GM19099 (cell line): Measurements from ENCODE around the gene TRIM26.

ENCODE experiments used
- POLR2A ChIP-seq: IDR thresholded peaks from 3 replicates; pipeline ENCODE4 v1.6.1; 2011; ENCODE audit warnings: low read depth; ENCODE audit not compliant: insufficient read length; ENCODE audit errors: extremely low read depth

Gene TRIM26

DNA sequence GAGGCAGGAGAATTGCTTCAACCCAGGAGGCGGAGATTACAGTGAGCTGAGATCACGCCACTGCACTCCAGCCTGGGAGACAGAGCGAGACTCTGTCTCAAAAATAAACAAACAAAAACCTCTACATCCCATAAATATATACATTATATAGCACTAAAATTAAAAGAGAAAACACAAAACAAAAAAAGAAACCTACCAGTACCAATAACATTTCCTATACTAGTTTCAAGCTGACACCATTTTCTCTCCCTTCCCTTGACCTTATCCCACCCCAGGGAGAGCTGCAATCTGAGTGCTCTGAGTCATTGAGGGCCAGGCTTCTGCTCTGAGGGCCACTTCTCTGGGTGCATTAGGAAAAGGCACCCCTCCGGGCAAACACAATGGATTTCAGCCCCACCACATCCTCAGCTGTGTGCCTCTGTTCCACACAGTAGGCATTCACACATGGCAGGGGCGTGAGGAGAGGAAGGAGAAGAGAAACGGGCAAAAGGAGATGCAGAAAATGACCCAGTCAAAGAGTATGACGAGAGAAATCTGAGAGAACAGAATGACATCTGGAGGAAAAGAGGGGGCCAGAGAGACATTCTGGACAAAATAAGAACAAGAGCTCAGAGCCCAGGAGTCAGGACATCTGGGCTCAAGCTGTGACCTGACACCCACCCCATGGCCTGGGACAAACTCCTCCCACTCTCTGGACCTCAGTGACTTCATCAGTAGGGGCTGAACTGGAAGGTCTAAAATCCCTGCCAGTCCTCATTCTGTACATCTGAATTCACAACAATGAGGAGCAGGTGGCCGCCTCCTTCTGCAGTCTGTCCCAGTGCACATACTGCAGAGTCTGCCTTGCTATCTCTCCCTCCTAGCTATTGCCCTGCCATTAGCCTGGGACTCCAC, 18.2 kb downstream of the TRIM26 start:
- TF ChIP-seq POLR2A: no peak

DNA sequence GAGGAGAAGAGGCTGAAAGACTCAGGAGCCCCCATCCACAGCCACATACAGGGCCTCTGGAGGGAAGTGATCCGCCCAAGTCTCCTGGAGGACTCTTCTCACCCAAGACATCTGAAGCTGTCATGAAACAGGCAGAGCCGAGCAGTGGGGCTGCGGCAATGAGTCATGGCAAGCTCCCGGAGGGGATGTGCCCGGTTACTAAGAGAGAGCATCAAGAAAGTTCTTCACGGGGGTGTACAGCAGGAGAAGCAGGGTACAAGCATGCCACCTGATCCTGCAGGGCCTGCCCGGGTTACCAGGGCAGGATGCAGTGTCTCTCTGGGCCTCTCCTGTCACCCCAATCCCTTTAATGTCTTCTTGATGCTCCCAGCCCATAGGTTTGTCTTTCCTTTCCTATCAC, 21.1 kb downstream of the TRIM26 start:
- no peak for TF ChIP-seq POLR2A

DNA sequence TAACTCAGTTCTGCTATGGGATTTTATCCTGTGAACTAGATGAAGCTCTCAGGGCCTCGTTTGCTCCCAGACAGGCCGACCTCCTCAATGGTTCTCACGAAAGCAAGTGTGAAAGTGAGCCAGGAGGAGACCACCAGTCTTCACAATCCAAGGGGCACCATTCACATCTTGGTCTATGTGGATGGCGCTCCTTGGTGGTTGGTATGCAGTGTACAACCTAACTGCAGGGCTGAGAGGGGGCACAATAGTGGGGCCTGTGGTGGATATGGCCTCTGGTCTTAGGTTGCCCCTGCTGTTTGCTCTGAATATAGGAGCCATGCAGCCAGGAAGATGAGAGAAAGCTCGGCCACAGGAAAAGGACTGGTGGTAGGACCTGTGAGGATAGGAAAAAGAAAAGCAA, 24.7 kb downstream of the TRIM26 start:
- TF ChIP-seq POLR2A: no peak

DNA sequence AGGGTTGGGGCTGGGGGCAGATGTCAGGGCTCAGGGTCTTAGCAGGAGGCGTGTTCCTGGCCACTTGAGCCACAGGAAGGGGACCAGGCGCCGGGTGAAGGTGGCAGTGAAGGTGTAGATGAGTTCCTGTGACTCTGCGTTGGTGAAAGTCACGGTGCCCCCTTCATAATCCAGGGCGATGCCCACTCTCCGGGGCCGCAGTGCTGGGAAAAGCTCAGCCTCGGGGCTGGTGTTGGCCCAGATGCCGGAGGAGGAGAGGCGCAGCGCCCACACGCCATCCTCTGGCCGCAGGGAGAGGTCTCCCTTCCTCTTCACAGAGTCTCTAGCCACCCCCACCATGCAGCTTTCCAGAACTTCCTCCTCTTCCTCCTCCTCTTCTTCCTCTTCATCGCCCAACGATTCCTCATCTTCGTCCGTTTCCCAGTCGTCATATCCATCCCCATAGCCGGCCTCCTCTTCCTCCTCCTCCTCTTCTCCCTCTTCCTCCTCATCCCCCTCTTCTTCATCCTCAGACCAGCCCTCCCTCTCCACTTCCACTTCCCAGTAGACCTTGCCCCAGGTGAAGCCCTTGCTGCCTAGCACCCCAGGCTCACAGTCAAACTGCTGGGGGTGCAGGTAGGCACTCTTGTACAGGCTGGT, 27.2 kb downstream of the TRIM26 start:
- no peak for TF ChIP-seq POLR2A

DNA sequence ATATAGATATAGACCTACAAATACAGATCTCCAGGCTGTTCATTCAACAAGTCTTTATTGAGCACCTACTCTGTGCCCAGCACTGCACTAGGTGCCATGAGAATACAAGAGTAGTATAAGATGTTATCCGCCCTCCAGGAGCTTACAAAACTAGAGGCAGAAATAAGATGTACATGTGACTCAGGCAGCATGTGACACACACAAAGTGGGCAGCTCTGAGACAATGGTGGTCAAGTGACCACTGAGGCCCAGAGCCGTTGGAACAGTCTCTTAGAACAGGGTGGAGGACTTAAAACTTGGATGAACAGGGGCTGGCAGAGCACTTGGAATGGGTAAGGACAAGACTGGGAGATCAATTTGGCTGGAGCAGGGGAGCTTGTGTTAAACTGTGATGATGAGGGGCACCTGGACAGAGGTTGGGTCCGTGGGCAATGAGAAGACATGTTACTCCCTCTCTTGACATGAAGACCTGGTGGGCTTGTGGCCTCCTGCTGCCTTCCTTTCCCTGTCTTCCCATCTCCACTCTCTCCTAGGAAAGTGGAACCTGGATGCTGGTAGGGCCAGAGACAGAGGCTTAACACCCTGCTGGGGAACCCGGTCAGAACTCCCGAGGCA, 28.7 kb downstream of the TRIM26 start:
- TF ChIP-seq POLR2A: no peak

DNA sequence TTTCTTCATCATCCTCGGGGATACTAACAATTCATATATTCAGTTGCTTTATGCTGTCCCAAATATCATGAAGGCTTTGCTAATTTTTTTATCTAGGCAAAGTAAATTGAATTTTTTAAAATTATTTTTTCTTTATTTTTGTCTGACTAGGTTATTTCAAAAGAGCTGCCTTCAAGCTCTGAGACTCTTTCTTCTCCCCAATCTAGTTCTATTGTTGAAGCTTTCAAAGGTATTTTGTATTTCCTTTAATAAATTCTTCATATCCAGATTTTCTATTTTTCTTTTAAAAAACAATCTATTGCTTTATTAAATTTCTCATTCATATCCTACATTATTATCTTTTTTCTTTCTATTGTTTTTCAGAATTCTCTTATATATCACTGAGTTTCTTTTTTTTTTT, 33.1 kb downstream of the TRIM26 start:
- TF ChIP-seq POLR2A: no peak

DNA sequence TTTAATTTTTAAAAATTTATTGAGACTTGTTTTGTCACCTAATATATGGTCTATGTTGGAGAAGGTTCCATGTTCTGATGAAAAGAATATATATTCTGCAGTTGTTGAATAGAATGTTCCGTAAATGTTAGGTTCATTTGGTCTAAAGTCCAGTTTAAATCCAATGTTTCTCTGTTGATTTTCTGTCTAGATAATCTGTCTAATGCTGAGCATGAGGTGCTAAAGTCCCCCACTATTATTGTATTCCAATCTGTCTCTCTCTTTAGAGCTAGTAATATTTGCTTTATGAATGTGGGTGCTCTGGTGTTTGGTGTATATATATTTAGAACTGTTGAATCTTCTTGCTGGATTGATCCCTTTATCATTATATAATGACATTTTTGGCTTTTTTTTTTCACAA, 34.4 kb downstream of the TRIM26 start:
- TF ChIP-seq POLR2A: no peak

DNA sequence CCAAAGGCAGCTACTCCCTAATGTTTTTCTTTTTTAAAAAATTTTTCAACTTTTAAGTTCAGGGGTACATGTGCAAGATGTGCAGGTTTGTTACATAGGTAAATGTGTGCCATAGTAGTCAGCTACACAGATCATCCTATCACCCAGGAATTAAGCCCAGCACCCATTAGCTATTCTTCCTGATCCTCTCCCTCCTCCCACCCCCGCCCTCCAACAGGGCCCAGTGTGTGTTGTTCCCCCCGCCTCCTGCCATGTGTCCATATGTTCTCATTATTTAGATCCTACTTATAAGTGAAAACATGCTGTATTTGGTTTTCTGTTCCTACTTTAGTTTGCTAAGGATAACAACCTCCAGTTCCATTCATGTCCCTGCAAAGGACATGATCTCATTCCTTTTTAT, 37.4 kb downstream of the TRIM26 start:
- TF ChIP-seq POLR2A: no peak

DNA sequence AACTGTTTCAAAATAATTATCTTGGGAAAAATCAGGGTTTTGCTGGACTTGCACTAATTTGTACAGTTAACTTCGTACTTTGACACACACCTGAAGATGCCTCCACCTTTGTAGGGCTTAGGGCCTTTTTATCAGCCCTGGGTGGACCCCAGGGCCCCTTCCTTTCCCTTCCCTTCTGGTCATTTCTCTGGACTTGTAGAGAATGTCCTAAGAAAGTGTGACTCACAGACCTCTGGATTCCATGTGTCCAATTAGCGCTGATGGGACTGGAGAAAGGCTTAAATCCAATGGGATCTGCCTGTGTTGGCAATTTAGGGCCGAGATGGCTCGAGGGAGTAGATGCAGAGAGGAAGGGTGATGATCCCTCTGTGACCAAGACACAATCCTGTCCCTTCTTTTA, 40.5 kb downstream of the TRIM26 start:
- no peak for TF ChIP-seq POLR2A

DNA sequence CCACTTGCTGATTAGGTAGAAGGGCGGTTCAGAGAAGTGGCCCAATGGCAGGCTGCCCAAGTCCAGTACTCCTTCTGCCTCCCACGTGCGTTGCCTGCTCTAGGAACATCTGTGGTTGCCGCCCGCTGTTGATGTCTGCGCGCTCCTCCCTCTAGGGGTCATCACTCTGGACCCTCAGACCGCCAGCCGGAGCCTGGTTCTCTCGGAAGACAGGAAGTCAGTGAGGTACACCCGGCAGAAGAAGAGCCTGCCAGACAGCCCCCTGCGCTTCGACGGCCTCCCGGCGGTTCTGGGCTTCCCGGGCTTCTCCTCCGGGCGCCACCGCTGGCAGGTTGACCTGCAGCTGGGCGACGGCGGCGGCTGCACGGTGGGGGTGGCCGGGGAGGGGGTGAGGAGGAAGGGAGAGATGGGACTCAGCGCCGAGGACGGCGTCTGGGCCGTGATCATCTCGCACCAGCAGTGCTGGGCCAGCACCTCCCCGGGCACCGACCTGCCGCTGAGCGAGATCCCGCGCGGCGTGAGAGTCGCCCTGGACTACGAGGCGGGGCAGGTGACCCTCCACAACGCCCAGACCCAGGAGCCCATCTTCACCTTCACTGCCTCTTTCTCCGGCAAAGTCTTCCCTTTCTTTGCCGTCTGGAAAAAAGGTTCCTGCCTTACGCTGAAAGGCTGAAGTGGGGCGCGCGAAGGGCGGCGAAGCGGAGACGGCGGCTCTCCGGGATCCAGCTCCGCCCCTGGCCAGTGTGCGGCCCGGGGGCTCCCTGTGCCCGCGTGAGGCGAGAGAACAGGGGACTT, 41.3 kb downstream of the TRIM26 start:
- TF ChIP-seq POLR2A: no peak

DNA sequence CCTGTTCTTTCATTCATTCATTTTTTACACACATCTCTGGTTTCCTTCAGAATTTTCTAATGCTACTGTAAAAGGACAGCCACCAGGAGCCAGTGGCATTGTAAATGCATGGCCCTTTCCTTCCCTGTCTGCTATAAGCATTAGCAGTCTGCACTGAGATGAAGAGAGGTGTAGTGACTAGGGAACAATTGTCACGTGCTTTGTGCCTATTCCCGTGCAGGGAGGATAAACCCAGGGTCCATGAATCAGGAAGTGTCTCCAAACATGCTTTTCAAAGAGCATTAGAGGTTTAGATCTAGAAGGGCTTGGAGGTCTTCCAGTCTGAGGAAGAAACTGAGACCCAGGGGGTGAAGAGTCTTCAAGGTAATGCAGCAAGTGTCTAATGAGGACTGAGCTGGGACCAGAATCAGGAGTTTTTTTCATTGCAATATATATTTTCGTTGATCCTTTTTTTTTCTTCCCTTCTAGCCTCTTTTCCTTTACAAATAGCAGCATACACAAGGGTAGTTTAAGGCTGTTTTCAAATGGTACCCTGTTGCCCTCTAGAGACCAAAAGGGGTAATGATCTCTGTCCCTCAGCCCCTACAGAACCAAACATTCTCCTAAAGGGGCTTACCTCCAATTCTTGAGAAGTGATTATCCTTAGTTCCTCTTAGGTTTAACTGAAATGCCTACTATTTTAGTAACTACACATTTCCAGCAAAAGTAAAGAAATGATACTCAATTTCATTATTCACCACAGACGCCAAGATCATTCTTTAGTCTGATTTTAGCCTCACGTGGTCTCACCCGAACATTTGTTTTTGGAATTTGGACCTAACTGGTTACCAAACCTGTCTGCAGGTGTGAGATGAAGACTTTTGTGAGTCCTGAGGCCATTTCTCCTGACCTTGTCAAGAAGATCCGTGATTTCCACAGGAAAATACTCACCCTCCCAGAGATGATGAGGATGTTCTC, 43.3 kb downstream of the TRIM26 start:
- no peak for TF ChIP-seq POLR2A

DNA sequence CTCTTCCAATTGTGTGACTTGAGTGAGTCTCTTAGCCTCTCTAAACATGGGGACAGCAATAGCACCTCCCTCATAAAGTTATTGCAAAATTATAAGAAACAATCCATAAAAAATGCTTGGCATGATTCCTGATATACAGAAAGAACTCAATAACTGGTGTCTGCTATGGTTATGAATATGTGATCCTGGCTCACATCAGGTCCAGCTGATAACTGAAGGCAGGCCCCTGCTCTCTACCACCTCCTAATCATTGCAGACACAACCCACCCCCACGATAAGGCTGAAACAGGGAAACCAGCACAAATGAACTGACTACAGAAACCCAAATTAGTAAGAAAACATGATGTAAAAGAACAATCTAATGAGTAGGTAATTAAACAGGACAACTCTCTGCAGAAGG, 44.5 kb downstream of the TRIM26 start:
- TF ChIP-seq POLR2A: no peak

DNA sequence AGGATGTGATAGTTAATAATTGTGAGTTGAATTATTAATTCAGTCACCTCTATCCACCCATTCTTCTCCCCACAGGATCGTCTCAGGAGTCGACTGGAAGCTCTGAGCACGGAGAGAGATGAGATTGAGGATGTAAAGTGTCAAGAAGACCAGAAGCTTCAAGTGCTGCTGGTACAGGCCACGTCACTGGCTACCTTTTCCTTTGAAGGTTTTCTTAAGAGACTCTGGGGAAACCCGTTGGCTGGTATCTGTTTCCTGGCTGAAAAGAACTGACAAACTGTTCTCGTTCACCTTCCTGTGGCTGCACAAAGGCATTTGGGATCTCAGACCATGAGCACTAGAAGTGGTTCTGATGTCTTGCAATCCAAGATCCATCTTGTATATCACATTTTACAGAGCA, 46.1 kb downstream of the TRIM26 start:
- no peak for TF ChIP-seq POLR2A

DNA sequence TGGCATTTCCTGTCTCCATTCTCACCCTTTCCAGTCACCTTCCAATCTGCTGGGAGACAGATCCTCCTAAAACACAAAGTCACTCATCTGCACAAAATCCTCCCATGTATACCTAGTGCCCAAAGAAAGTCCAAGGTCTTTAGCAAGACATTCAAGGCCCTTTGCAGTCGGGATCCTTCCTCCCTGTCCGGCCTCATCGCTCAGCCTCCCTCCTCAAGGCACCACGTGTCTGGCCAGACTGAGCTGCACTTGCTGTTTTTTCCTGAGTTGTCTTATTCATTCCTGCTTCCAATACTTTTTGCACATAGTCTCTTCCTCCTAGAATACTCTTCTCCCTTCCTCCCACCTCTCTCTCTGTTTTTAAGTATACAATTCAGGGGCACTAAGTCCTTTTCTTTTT, 48.5 kb downstream of the TRIM26 start:
- TF ChIP-seq POLR2A: no peak
